WERI-Rb-1 (cell line): ENCODE data around the gene PPP1R13L.

ENCODE experiments used
- DNase-seq: peaks from one replicate; pipeline ENCODE4 v3.0.0-alpha.2; 2020
- H3K27ac ChIP-seq: fragments of 250-450 bp; sonication (Bioruptor Pico); 2 replicates; pipeline ENCODE4 v1.5.1; 2020; ENCODE audit warnings: mild to moderate bottlenecking, moderate library complexity
- H3K27me3 ChIP-seq: fragments of 250-450 bp; sonication (Bioruptor Pico); 2 replicates; pipeline ENCODE4 v1.5.1; 2021; ENCODE audit warnings: mild to moderate bottlenecking, low read depth, moderate library complexity; ENCODE audit not compliant: insufficient read depth, severe bottlenecking
- H3K36me3 ChIP-seq: fragments of 250-450 bp; sonication (Bioruptor Pico); 2 replicates; pipeline ENCODE4 v1.5.1; 2020; ENCODE audit warnings: mild to moderate bottlenecking, moderate library complexity
- H3K4me3 ChIP-seq: 2 replicates; pipeline ENCODE4 v1.5.1; 2011; ENCODE audit warnings: low read depth, mild to moderate bottlenecking, control low read depth, low read length
- H3K9me3 ChIP-seq: fragments of 250-450 bp; sonication (Bioruptor Pico); 2 replicates; pipeline ENCODE4 v1.5.1; 2021; ENCODE audit warnings: mild to moderate bottlenecking, moderate library complexity; ENCODE audit not compliant: severe bottlenecking
- CTCF ChIP-seq: IDR thresholded peaks from 2 replicates; pipeline ENCODE4 v1.5.1; 2011; ENCODE audit warnings: low read depth, mild to moderate bottlenecking, control low read depth, inconsistent platforms, low read length

The PPP1R13L gene

GRCh38 chr19:45354241-45354842, 50.5 kb downstream of the PPP1R13L start:
- H3K9me3 ChIP-seq: no peaks in the 10 kb centered on the region
- peaks cover 74% of the 10 kb centered on the region for H3K36me3 ChIP-seq

GRCh38 chr19:45352914-45353796, 51.7 kb downstream of the PPP1R13L start:
- no peaks in the 10 kb centered on the region for H3K9me3 ChIP-seq
- H3K27me3 ChIP-seq: no peaks in the 10 kb centered on the region
- TF ChIP-seq CTCF: no peak
- peaks cover 65% of the 10 kb centered on the region for H3K36me3 ChIP-seq
- DNase-seq: no peak
- H3K27ac ChIP-seq: no peak overlapping the region
- H3K4me3 ChIP-seq: no peak overlapping the region

More at GRCh38 chr19:45354241-45354842, 50.5 kb downstream of the PPP1R13L start:
- Histone ChIP-seq H3K27ac (no peak overlapping the region), H3K4me3 (no peak overlapping the region), H3K27me3 (no peaks in the 10 kb centered on the region)
- no peak for DNase-seq
- TF ChIP-seq CTCF: no peak

DNA sequence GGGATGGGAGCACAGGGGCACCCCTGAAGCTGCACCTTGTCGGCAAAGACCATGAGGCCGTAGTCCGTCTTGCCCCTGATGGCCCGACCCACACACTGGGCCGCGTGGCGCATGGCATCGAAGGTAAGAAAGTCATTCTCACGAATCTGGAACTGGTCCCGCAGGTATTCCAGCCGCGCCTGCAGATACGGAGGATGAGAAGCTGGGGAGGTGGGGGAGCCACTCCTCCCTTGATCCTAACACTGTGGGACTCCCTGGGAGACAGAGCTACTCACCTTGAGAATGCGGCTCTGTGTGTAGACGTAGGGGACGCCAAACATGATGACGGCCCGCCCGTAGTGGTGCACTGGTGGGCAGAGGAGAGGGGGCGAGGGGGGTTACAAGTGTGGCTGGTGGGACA, 52.4 kb downstream of the PPP1R13L start:
- H3K27ac ChIP-seq: no peak overlapping the region
- TF ChIP-seq CTCF: no peak
- no peak overlapping the region for H3K4me3 ChIP-seq
- H3K27me3 ChIP-seq: no peaks in the 10 kb centered on the region
- H3K36me3 ChIP-seq: peaks cover 65% of the 10 kb centered on the region
- H3K9me3 ChIP-seq: no peaks in the 10 kb centered on the region
- DNase-seq: no peak

GRCh38 chr19:45352062-45352461, 52.8 kb downstream of the PPP1R13L start:
- H3K27ac ChIP-seq: peak overlapping the region; percentile 8; the same call in 1 of the 2 replicates
- no peak for TF ChIP-seq CTCF
- H3K36me3 ChIP-seq: peaks cover 63% of the 10 kb centered on the region
- H3K27me3 ChIP-seq: no peaks in the 10 kb centered on the region
- no peak overlapping the region for H3K4me3 ChIP-seq
- no peak for DNase-seq
- H3K9me3 ChIP-seq: no peaks in the 10 kb centered on the region

- Histone ChIP-seq H3K9me3 (no peaks in the 10 kb centered on the region), H3K27me3 (no peaks in the 10 kb centered on the region), H3K36me3 (peaks cover 57% of the 10 kb centered on the region), H3K27ac (0 out of 2 replicates have a peak overlapping the region, but pooled peaks have one; percentile 8), H3K4me3 (no peak overlapping the region)
- peak; percentile 46 for DNase-seq
- TF ChIP-seq CTCF: no peak
Measured at GRCh38 chr19:45351401-45351952, 53.4 kb downstream of the PPP1R13L start.
